Neural cell (in vitro differentiated cells): ENCODE data around the gene OPN4. TPM values are rescaled to one million over a fixed set of nuclear protein-coding genes. Genes with fewer than 3 reads are reported as not detected.

Source experiments
- H2AFZ ChIP-seq: fragments of 200-600, 300-800 bp; sonication (generic), shearing (Covaris generic); 2 replicates; pipeline ENCODE4 v1.6.0; 2014; ENCODE audit warnings: low read depth, mild to moderate bottlenecking, antibody characterized with exemption, low read length, moderate library complexity
- H3F3A ChIP-seq: fragments of 200-600 bp; shearing (Covaris generic); 2 replicates; pipeline ENCODE4 v1.6.1; 2016; ENCODE audit warnings: mild to moderate bottlenecking, moderate library complexity, mixed read lengths, antibody characterized with exemption, low read length; ENCODE audit not compliant: insufficient read depth, poor library complexity, severe bottlenecking
- H3K27ac ChIP-seq: fragments of 200-600, 300-800 bp; sonication (generic), shearing (Covaris generic); 2 replicates; pipeline ENCODE4 v1.5.1; 2014; ENCODE audit warnings: mild to moderate bottlenecking, low read length, moderate library complexity
- H3K27me3 ChIP-seq: fragments of 300-800, 200-600 bp; sonication (generic), shearing (Covaris generic); 2 replicates; pipeline ENCODE4 v1.6.0; 2014; ENCODE audit warnings: mild to moderate bottlenecking, low read depth, low read length, moderate library complexity; ENCODE audit not compliant: insufficient read depth
- H3K36me3 ChIP-seq: fragments of 300-800, 200-600 bp; sonication (generic), shearing (Covaris generic); 2 replicates; pipeline ENCODE4 v1.5.1; 2014; ENCODE audit warnings: mild to moderate bottlenecking, antibody characterized with exemption, low read length, moderate library complexity; ENCODE audit not compliant: insufficient read depth
- H3K4me2 ChIP-seq: fragments of 300-800, 200-600 bp; sonication (generic), shearing (Covaris generic); 2 replicates; pipeline ENCODE4 v1.6.0; 2014; ENCODE audit warnings: mild to moderate bottlenecking, low read length
- H3K4me3 ChIP-seq: fragments of 300-800, 200-600 bp; sonication (generic), shearing (Covaris generic); 2 replicates; pipeline ENCODE4 v1.5.1; 2014; ENCODE audit warnings: mild to moderate bottlenecking, low read length, moderate library complexity
- H3K79me2 ChIP-seq: fragments of 200-600 bp; shearing (Covaris generic); replicated peaks from 2 replicates; pipeline ENCODE4 v1.6.0; 2014; ENCODE audit warnings: mild to moderate bottlenecking, low read length, moderate library complexity; ENCODE audit not compliant: insufficient read depth
- H3K9ac ChIP-seq: fragments of 300-800, 200-600 bp; sonication (generic), shearing (Covaris generic); 2 replicates; pipeline ENCODE4 v1.6.1; 2016; ENCODE audit warnings: mild to moderate bottlenecking, low read length, mixed read lengths
- H3K9me2 ChIP-seq: fragments of 200-600 bp; shearing (Covaris generic); 2 replicates; pipeline ENCODE4 v1.6.1; 2016; ENCODE audit warnings: mild to moderate bottlenecking, low read length, mixed read lengths; ENCODE audit not compliant: insufficient read depth
- H3K9me3 ChIP-seq: fragments of 200-600, 300-800 bp; sonication (generic), shearing (Covaris generic); 2 replicates; pipeline ENCODE4 v1.6.1; 2016; ENCODE audit warnings: mild to moderate bottlenecking, mixed run types, low read length, moderate library complexity, mixed read lengths
- H4K20me1 ChIP-seq: fragments of 200-600 bp; shearing (Covaris generic); 2 replicates; pipeline ENCODE4 v1.6.1; 2016; ENCODE audit warnings: mild to moderate bottlenecking, mixed run types; ENCODE audit not compliant: insufficient read depth
- EP300 ChIP-seq: fragments of 450-650 bp; conservative IDR thresholded peaks from 2 replicates; pipeline ENCODE4 v1.6.1; 2014; ENCODE audit warnings: antibody characterized with exemption, mild to moderate bottlenecking, moderate library complexity; ENCODE audit not compliant: poor library complexity, severe bottlenecking
- EZH2 ChIP-seq: fragments of 200-600, 300-800 bp; shearing (Covaris generic), sonication (generic); IDR thresholded peaks from 2 replicates; pipeline ENCODE4 v1.6.1; 2014; ENCODE audit warnings: antibody characterized with exemption, low read length, borderline replicate concordance, mild to moderate bottlenecking; ENCODE audit not compliant: insufficient read depth, poor library complexity, severe bottlenecking
- MXI1 ChIP-seq: fragments of 450-650 bp; conservative IDR thresholded peaks from 2 replicates; pipeline ENCODE4 v1.6.1; 2014; ENCODE audit warnings: antibody characterized with exemption, mild to moderate bottlenecking; ENCODE audit not compliant: poor library complexity, severe bottlenecking
- POLR2AphosphoS5 ChIP-seq: IDR thresholded peaks from 2 replicates; pipeline ENCODE4 v1.6.1; 2012
- RAD21 ChIP-seq: fragments of 450-650 bp; conservative IDR thresholded peaks from 2 replicates; pipeline ENCODE4 v1.6.1; 2014; ENCODE audit warnings: antibody characterized with exemption, mild to moderate bottlenecking, moderate library complexity
- REST ChIP-seq: IDR thresholded peaks from 2 replicates; pipeline ENCODE4 v1.6.1; 2012; ENCODE audit warnings: borderline replicate concordance
- SMC3 ChIP-seq: fragments of 450-650 bp; conservative IDR thresholded peaks from 2 replicates; pipeline ENCODE4 v1.6.1; 2014; ENCODE audit warnings: antibody characterized with exemption, mild to moderate bottlenecking, moderate library complexity; ENCODE audit not compliant: poor library complexity
- TAF1 ChIP-seq: IDR thresholded peaks from 2 replicates; pipeline ENCODE4 v1.6.1; 2012; ENCODE audit warnings: low read depth
- polyA plus RNA-seq: library from polyadenylated mRNA; depleted of rRNA; stranded (reverse); fragments of >200 nt; gene quantifications from 2 replicates; pipeline ENCODE4 v1.2.3, GENCODE V29; 2014
- TF ChIP-seq, protein P1 (sequence below): fragments of 450-650 bp; IDR thresholded peaks from 2 replicates; pipeline ENCODE4 v1.5.1; 2014; ENCODE audit warnings: antibody characterized with exemption, mild to moderate bottlenecking, moderate library complexity; ENCODE audit not compliant: poor library complexity, severe bottlenecking

Gene OPN4
- polyA plus RNA-seq, 1 donor from 2014 or later = not detected

- no peak overlapping the region for H3K9ac ChIP-seq
- H3K27ac ChIP-seq = no peak overlapping the region
- no peak overlapping the region for H3K4me3 ChIP-seq
Observed at GRCh38 chr10:86670290-86670811, 16.0 kb downstream of the OPN4 start.

DNA sequence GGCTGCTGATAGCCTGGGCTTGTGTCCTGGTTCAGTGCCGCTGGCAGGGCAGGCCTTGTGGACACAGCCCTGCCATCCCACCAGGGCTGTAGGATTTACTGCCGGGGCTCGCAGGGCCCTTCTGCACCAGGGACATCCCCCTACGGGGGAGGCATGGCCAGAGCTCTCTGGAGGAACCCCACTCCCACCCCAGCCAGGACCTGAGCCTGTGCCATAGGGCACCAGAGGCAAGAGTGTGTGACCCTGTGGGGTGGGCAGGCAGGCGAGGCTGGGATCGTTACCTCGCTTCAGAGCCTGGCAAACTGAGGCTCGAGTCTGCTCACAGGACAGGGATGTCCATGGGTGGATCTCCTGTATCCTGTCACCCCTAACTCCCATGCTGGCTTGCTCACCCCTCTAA lies 16.5 kb downstream of the OPN4 start:
- no peak overlapping the region for H3K27ac ChIP-seq
- no peaks in the 10 kb centered on the region for H3K9me3 ChIP-seq
- H3K4me2 ChIP-seq = no peak overlapping the region
- H3F3A ChIP-seq = no peaks in the 10 kb centered on the region
- no peak overlapping the region for H2AFZ ChIP-seq
- H3K4me3 ChIP-seq = no peak overlapping the region
- H3K9ac ChIP-seq = no peak overlapping the region
- H3K36me3 ChIP-seq = no peaks in the 10 kb centered on the region
- H3K9me2 ChIP-seq = no peaks in the 10 kb centered on the region
- no peaks in the 10 kb centered on the region for H3K27me3 ChIP-seq
- no peaks in the 10 kb centered on the region for H4K20me1 ChIP-seq
- H3K79me2 ChIP-seq = no peaks in the 10 kb centered on the region
- no peak for TF ChIP-seq TAF1
- TF ChIP-seq REST = no peak
- TF ChIP-seq EP300 = no peak
- no peak for TF ChIP-seq MXI1
- TF ChIP-seq POLR2AphosphoS5 = no peak
- TF ChIP-seq, protein P1, sequence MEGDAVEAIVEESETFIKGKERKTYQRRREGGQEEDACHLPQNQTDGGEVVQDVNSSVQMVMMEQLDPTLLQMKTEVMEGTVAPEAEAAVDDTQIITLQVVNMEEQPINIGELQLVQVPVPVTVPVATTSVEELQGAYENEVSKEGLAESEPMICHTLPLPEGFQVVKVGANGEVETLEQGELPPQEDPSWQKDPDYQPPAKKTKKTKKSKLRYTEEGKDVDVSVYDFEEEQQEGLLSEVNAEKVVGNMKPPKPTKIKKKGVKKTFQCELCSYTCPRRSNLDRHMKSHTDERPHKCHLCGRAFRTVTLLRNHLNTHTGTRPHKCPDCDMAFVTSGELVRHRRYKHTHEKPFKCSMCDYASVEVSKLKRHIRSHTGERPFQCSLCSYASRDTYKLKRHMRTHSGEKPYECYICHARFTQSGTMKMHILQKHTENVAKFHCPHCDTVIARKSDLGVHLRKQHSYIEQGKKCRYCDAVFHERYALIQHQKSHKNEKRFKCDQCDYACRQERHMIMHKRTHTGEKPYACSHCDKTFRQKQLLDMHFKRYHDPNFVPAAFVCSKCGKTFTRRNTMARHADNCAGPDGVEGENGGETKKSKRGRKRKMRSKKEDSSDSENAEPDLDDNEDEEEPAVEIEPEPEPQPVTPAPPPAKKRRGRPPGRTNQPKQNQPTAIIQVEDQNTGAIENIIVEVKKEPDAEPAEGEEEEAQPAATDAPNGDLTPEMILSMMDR = no peak
- TF ChIP-seq SMC3 = no peak
- no peak for TF ChIP-seq RAD21

More at GRCh38 chr10:86670290-86670811, 16.0 kb downstream of the OPN4 start:
- TF ChIP-seq MXI1 (no peak), TAF1 (no peak), POLR2AphosphoS5 (no peak), SMC3 (no peak), EP300 (no peak), REST (no peak), RAD21 (no peak), EZH2 (no peak)
- TF ChIP-seq, protein P1 = no peak
- no peaks in the 10 kb centered on the region for H3K9me3 ChIP-seq
- H4K20me1 ChIP-seq = no peaks in the 10 kb centered on the region
- H3K4me2 ChIP-seq = no peak overlapping the region
- no peaks in the 10 kb centered on the region for H3K36me3 ChIP-seq
- H2AFZ ChIP-seq = no peak overlapping the region
- H3K9me2 ChIP-seq = no peaks in the 10 kb centered on the region
- H3F3A ChIP-seq = no peaks in the 10 kb centered on the region
- no peaks in the 10 kb centered on the region for H3K27me3 ChIP-seq
- H3K79me2 ChIP-seq = no peaks in the 10 kb centered on the region
